HEK293 (cell line): ENCODE results near the gene NPHP4.

ENCODE experiments used
- CTCF ChIA-PET: fragments of 350-600 bp; formaldehyde crosslinking; extraction: SDS; loops from one replicate; lab custom pipeline; 2021; ENCODE audit warnings: antibody characterized with exemption; lab: Yijun Ruan, JAX
- POLR2A ChIA-PET: fragments of 300-600 bp; formaldehyde crosslinking; extraction: SDS; loops from one replicate; lab custom pipeline; 2020; ENCODE audit warnings: antibody characterized with exemption, inconsistent platforms; lab: Yijun Ruan, JAX
- H3K27ac ChIP-seq: fragments of 200-500 bp; sonication (Bioruptor generic); 2 replicates; pipeline ENCODE4 v1.5.1; 2014; ENCODE audit warnings: low read depth, low read length, control low read depth, inconsistent platforms; ENCODE audit errors: extremely low read depth
- H3K36me3 ChIP-seq, 2 experiments: fragments of 200-500 bp in 1 of 2; sonication (Bioruptor generic) in 1 of 2; 1 replicate in 1 of 2; 2 replicates in 1 of 2; pipeline ENCODE4 v1.5.1; 2014 to 2017; ENCODE audit warnings: inconsistent platforms in 2 of 2, low read length in 2 of 2; ENCODE audit not compliant: control insufficient read depth in 2 of 2, insufficient read depth in 1 of 2
- H3K4me1 ChIP-seq: fragments of 200-500 bp; sonication (Bioruptor generic); 2 replicates; pipeline ENCODE4 v1.5.1; 2014; ENCODE audit warnings: mild to moderate bottlenecking, low read length, inconsistent platforms; ENCODE audit not compliant: control insufficient read depth, insufficient read depth
- H3K4me3 ChIP-seq: 2 replicates; pipeline ENCODE4 v1.5.1; 2011; ENCODE audit warnings: low read depth, mild to moderate bottlenecking, control low read depth, low read length, moderate library complexity
- H3K9me3 ChIP-seq: fragments of 200-500 bp; sonication (Bioruptor generic); 2 replicates; pipeline ENCODE4 v1.5.1; 2014; ENCODE audit warnings: low read depth, low read length, inconsistent platforms; ENCODE audit not compliant: control insufficient read depth, insufficient read depth
- EGR2 ChIP-seq: fragments of 450-650 bp; formaldehyde crosslinking; IDR thresholded peaks from 2 replicates; pipeline ENCODE4 v1.5.1; 2016; ENCODE audit warnings: low read depth, missing biosample characterization, missing genetic modification characterization
- HOXA7 ChIP-seq: sonication (generic); formaldehyde crosslinking; IDR thresholded peaks from 2 replicates; pipeline ENCODE4 v1.8.1; 2022; ENCODE audit warnings: missing genetic modification reagents, borderline replicate concordance
- HOXC10 ChIP-seq: sonication (generic); formaldehyde crosslinking; IDR thresholded peaks from 2 replicates; pipeline ENCODE4 v1.8.1; 2023; ENCODE audit warnings: mild to moderate bottlenecking, missing genetic modification reagents
- PRDM1 ChIP-seq: fragments of 450-650 bp; formaldehyde crosslinking; IDR thresholded peaks from 2 replicates; pipeline ENCODE4; 2016; ENCODE audit warnings: missing biosample characterization, missing genetic modification characterization
- SCRT2 ChIP-seq: fragments of 450-650 bp; formaldehyde crosslinking; IDR thresholded peaks from 2 replicates; pipeline ENCODE4 v1.5.1; 2016; ENCODE audit warnings: missing biosample characterization, missing genetic modification characterization
- YY1 ChIP-seq: fragments of 450-650 bp; formaldehyde crosslinking; IDR thresholded peaks from 2 replicates; pipeline ENCODE4 v1.5.1; 2018; ENCODE audit warnings: missing biosample characterization, missing genetic modification characterization
- ZBTB8A ChIP-seq: fragments of 450-650 bp; formaldehyde crosslinking; IDR thresholded peaks from 2 replicates; pipeline ENCODE4 v1.5.1; 2016; ENCODE audit warnings: missing biosample characterization, missing genetic modification characterization
- ZNF132 ChIP-seq: fragments of 450-650 bp; formaldehyde crosslinking; IDR thresholded peaks from 2 replicates; pipeline ENCODE4 v1.5.1; 2017; ENCODE audit warnings: missing biosample characterization, missing genetic modification characterization, borderline replicate concordance
- ZNF174 ChIP-seq: fragments of 450-650 bp; formaldehyde crosslinking; IDR thresholded peaks from 2 replicates; pipeline ENCODE4 v1.5.0; 2017; ENCODE audit warnings: missing biosample characterization, mild to moderate bottlenecking, missing genetic modification characterization
- ZNF18 ChIP-seq: fragments of 450-650 bp; formaldehyde crosslinking; IDR thresholded peaks from 2 replicates; pipeline ENCODE4 v1.5.1; 2016; ENCODE audit warnings: missing biosample characterization, missing genetic modification characterization
- ZNF530 ChIP-seq: fragments of 450-650 bp; formaldehyde crosslinking; IDR thresholded peaks from 2 replicates; pipeline ENCODE4 v1.5.1; 2016; ENCODE audit warnings: low read depth, missing biosample characterization, missing genetic modification characterization
- ZNF560 ChIP-seq: fragments of 450-650 bp; formaldehyde crosslinking; IDR thresholded peaks from 2 replicates; pipeline ENCODE4 v1.5.1; 2017; ENCODE audit warnings: missing biosample characterization, missing genetic modification characterization, borderline replicate concordance
- ZNF670 ChIP-seq: fragments of 450-650 bp; formaldehyde crosslinking; IDR thresholded peaks from 2 replicates; pipeline ENCODE4 v1.5.1; 2016; ENCODE audit warnings: missing biosample characterization, missing genetic modification characterization, low read depth
- ZNF747 ChIP-seq: fragments of 450-650 bp; formaldehyde crosslinking; IDR thresholded peaks from 2 replicates; pipeline ENCODE4 v1.5.1; 2016; ENCODE audit warnings: missing biosample characterization, missing genetic modification characterization
- TF ChIP-seq, protein P1 (sequence below): fragments of 450-650 bp; formaldehyde crosslinking; IDR thresholded peaks from 2 replicates; pipeline ENCODE4 v1.5.1; 2017; ENCODE audit warnings: missing biosample characterization, missing genetic modification characterization
- TF ChIP-seq, protein P2 (sequence below): fragments of 450-650 bp; formaldehyde crosslinking; IDR thresholded peaks from 2 replicates; pipeline ENCODE4 v1.5.1; 2017; ENCODE audit warnings: missing biosample characterization, missing genetic modification characterization
- TF ChIP-seq, protein P3 (sequence below): fragments of 450-650 bp; formaldehyde crosslinking; IDR thresholded peaks from 2 replicates; pipeline ENCODE4 v1.5.1; 2016; ENCODE audit warnings: missing biosample characterization, missing genetic modification characterization
- TF ChIP-seq, protein P4 (sequence below): fragments of 450-650 bp; formaldehyde crosslinking; IDR thresholded peaks from 2 replicates; pipeline ENCODE4 v1.5.1; 2016; ENCODE audit warnings: missing biosample characterization, missing genetic modification characterization
- TF ChIP-seq, protein P5 (sequence below): fragments of 450-650 bp; formaldehyde crosslinking; IDR thresholded peaks from 2 replicates; pipeline ENCODE4 v1.5.1; 2016; ENCODE audit warnings: missing biosample characterization, missing genetic modification characterization

The NPHP4 gene

GRCh38 chr1:6030132-6030531 lies 37.9 kb upstream of the NPHP4 start:
- H3K4me1 ChIP-seq: no peaks in the 10 kb centered on the region
- H3K27ac ChIP-seq: no peak overlapping the region
- ChIA-PET POLR2A (no interaction called here), CTCF (interaction anchor here (1.1 kb wide), 1 partner anchor 12 kb away, joined by 3 read pairs; no protein-coding TSS in a partner anchor)
- no peak overlapping the region for H3K4me3 ChIP-seq
- TF ChIP-seq YY1 (tag by site-specific recombination): no peak
- TF ChIP-seq ZNF18: no peak
- TF ChIP-seq, protein P1, sequence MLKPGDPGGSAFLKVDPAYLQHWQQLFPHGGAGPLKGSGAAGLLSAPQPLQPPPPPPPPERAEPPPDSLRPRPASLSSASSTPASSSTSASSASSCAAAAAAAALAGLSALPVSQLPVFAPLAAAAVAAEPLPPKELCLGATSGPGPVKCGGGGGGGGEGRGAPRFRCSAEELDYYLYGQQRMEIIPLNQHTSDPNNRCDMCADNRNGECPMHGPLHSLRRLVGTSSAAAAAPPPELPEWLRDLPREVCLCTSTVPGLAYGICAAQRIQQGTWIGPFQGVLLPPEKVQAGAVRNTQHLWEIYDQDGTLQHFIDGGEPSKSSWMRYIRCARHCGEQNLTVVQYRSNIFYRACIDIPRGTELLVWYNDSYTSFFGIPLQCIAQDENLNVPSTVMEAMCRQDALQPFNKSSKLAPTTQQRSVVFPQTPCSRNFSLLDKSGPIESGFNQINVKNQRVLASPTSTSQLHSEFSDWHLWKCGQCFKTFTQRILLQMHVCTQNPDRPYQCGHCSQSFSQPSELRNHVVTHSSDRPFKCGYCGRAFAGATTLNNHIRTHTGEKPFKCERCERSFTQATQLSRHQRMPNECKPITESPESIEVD: no peak
- TF ChIP-seq SCRT2 (tag by site-specific recombination): no peak
- no peak for TF ChIP-seq ZNF174
- TF ChIP-seq PRDM1 (tag by site-specific recombination): no peak
- no peak for TF ChIP-seq ZNF747 (tag by site-specific recombination)
- TF ChIP-seq, protein P2, sequence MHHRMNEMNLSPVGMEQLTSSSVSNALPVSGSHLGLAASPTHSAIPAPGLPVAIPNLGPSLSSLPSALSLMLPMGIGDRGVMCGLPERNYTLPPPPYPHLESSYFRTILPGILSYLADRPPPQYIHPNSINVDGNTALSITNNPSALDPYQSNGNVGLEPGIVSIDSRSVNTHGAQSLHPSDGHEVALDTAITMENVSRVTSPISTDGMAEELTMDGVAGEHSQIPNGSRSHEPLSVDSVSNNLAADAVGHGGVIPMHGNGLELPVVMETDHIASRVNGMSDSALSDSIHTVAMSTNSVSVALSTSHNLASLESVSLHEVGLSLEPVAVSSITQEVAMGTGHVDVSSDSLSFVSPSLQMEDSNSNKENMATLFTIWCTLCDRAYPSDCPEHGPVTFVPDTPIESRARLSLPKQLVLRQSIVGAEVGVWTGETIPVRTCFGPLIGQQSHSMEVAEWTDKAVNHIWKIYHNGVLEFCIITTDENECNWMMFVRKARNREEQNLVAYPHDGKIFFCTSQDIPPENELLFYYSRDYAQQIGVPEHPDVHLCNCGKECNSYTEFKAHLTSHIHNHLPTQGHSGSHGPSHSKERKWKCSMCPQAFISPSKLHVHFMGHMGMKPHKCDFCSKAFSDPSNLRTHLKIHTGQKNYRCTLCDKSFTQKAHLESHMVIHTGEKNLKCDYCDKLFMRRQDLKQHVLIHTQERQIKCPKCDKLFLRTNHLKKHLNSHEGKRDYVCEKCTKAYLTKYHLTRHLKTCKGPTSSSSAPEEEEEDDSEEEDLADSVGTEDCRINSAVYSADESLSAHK (tag by site-specific recombination): no peak
- H3K36me3 ChIP-seq: no peaks in the 10 kb centered on the region
- H3K9me3 ChIP-seq: no peaks in the 10 kb centered on the region

GRCh38 chr1:6029351-6029750 lies 37.1 kb upstream of the NPHP4 start:
- no peak for TF ChIP-seq HOXC10
- Histone ChIP-seq H3K4me1 (no peaks in the 10 kb centered on the region), H3K4me3 (no peak overlapping the region), H3K36me3 (no peaks in the 10 kb centered on the region), H3K27ac (no peak overlapping the region), H3K9me3 (no peaks in the 10 kb centered on the region)
- POLR2A ChIA-PET: no interaction called here
- CTCF ChIA-PET: interaction anchor here (1.1 kb wide), 1 partner anchor 13 kb away, joined by 3 read pairs; no protein-coding TSS in a partner anchor

- Histone ChIP-seq H3K36me3 (no peaks in the 10 kb centered on the region), H3K9me3 (no peaks in the 10 kb centered on the region), H3K27ac (no peak overlapping the region), H3K4me3 (no peak overlapping the region), H3K4me1 (no peaks in the 10 kb centered on the region)
- ChIA-PET POLR2A (no interaction called here), CTCF (no interaction called here)
- TF ChIP-seq, protein P3, sequence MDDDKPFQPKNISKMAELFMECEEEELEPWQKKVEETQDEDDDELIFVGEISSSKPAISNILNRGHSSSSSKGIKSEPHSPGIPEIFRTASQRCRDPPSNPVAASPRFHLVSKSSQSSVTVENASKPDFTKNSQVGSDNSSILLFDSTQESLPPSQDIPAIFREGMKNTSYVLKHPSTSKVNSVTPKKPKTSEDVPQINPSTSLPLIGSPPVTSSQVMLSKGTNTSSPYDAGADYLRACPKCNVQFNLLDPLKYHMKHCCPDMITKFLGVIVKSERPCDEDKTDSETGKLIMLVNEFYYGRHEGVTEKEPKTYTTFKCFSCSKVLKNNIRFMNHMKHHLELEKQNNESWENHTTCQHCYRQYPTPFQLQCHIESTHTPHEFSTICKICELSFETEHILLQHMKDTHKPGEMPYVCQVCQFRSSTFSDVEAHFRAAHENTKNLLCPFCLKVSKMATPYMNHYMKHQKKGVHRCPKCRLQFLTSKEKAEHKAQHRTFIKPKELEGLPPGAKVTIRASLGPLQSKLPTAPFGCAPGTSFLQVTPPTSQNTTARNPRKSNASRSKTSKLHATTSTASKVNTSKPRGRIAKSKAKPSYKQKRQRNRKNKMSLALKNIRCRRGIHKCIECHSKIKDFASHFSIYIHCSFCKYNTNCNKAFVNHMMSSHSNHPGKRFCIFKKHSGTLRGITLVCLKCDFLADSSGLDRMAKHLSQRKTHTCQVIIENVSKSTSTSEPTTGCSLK (tag by site-specific recombination): no peak
- TF ChIP-seq ZNF530: no peak
- TF ChIP-seq ZNF670 (tag by site-specific recombination): no peak
- TF ChIP-seq, protein P4, sequence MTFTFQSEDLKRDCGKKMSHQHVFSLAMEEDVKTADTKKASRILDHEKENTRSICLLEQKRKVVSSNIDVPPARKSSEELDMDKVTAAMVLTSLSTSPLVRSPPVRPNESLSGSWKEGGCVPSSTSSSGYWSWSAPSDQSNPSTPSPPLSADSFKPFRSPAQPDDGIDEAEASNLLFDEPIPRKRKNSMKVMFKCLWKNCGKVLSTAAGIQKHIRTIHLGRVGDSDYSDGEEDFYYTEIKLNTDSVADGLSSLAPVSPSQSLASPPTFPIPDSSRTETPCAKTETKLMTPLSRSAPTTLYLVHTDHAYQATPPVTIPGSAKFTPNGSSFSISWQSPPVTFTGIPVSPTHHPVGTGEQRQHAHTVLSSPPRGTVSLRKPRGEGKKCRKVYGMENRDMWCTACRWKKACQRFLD (tag by site-specific recombination): no peak
- no peak for TF ChIP-seq EGR2
- no peak for TF ChIP-seq ZNF132 (tag by site-specific recombination)
- TF ChIP-seq ZBTB8A (tag by site-specific recombination): no peak
- TF ChIP-seq ZNF560 (tag by site-specific recombination): no peak
- TF ChIP-seq, protein P5, sequence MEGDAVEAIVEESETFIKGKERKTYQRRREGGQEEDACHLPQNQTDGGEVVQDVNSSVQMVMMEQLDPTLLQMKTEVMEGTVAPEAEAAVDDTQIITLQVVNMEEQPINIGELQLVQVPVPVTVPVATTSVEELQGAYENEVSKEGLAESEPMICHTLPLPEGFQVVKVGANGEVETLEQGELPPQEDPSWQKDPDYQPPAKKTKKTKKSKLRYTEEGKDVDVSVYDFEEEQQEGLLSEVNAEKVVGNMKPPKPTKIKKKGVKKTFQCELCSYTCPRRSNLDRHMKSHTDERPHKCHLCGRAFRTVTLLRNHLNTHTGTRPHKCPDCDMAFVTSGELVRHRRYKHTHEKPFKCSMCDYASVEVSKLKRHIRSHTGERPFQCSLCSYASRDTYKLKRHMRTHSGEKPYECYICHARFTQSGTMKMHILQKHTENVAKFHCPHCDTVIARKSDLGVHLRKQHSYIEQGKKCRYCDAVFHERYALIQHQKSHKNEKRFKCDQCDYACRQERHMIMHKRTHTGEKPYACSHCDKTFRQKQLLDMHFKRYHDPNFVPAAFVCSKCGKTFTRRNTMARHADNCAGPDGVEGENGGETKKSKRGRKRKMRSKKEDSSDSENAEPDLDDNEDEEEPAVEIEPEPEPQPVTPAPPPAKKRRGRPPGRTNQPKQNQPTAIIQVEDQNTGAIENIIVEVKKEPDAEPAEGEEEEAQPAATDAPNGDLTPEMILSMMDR (tag by site-specific recombination): no peak
- TF ChIP-seq HOXA7 (CRISPR knock-in tag): no peak
These were observed 36.0 kb upstream of the NPHP4 start for GRCh38 chr1:6028042-6028850.
